Adrenal gland (tissue), 12 donors: Measurements from ENCODE around the gene EYS. TPM values are rescaled to one million over a fixed set of nuclear protein-coding genes. Genes with fewer than 3 reads are reported as not detected.

Experiments used
- DNase-seq, 7 donors: peaks; one replicate each; pipeline ENCODE4 v3.0.0-alpha.2; 2019 to 2020
- H3K27ac ChIP-seq, 5 donors: fragments of 200-600 bp; sonication (generic) in 4 of 5; 1 replicate in 3 of 5; 2 replicates in 2 of 5; pipeline versions ENCODE4 v1.5.1 to v1.8.0; 2016 to 2020; ENCODE audit warnings: mild to moderate bottlenecking in 1 of 5
- H3K27me3 ChIP-seq: fragments of 200-600 bp; 2 replicates; pipeline ENCODE4 v1.8.0; 2021
- H3K36me3 ChIP-seq, 2 donors: fragments of 200-600 bp; replicated peaks in 1 of 2; 1 replicate in 1 of 2; 2 replicates in 1 of 2; pipeline versions ENCODE4 v1.5.1 to v1.8.0; 2018 to 2022
- H3K4me1 ChIP-seq, 2 donors: fragments of 200-600 bp; replicated peaks in 1 of 2; 1 replicate in 1 of 2; 2 replicates in 1 of 2; pipeline versions ENCODE4 v1.5.1 to v1.8.0; 2018 to 2021
- H3K4me3 ChIP-seq, 4 donors: fragments of 200-600 bp; sonication (generic) in 3 of 4; one replicate each; pipeline ENCODE4 v1.5.1; 2016 to 2018
- H3K9me3 ChIP-seq, 3 donors: fragments of 200-600 bp; sonication (generic) in 1 of 3; replicated peaks in 1 of 3; 1 replicate in 2 of 3; 2 replicates in 1 of 3; pipeline versions ENCODE4 v1.5.1 to v1.8.0; 2016 to 2021
- POLR2A ChIP-seq, 2 donors: fragments of 450-650 bp; IDR thresholded peaks; one replicate each; pipeline ENCODE4 v1.6.1; 2017; ENCODE audit warnings: antibody characterized with exemption in 2 of 2, mild to moderate bottlenecking in 2 of 2, moderate library complexity in 1 of 2
- WGBS, 4 donors: extraction: QIAGEN DNeasy Blood & Tissue Kit in 2 of 4; methylation state at CpG; one replicate each; pipeline versions ENCODE4 v1.1.5 to v1.1.7; 2013 to 2017; 5-methylcytosine and 5-hydroxymethylcytosine counted together
- intact Hi-C, 2 donors: fragments of 100-400 bp; cut with DNase I; formaldehyde crosslinking; loops; one replicate each; pipeline versions ENCODE4 v1.14.1 to v1.15.0; 2022 to 2023
- polyA plus RNA-seq, 3 donors: library from polyadenylated mRNA; stranded (reverse); fragments of 200-250 nt in 2 of 3; fragments of 350-450 nt in 1 of 3; fragmentation: Illumina TruSeq in 1 of 3; extraction: RNeasy Lipid Tissue Mini Kit (QIAGEN cat#74804) in 1 of 3; gene quantifications; one replicate each; pipeline ENCODE4 v1.2.3, GENCODE V29; 2013 to 2014
- total RNA-seq, 9 donors: library from RNA; depleted of rRNA in 4 of 9; stranded (reverse); fragments of >200 nt in 4 of 9; fragments of 120-200 nt in 1 of 9; fragmentation: NEBNext Ultra II Directional in 1 of 9; extraction: Animal tissue kit (Norgen Biotek cat#: 25700) in 1 of 9; gene quantifications; one replicate each; pipeline versions ENCODE4 v1.1.0 to v1.2.4, GENCODE V29; 2013 to 2023
- TF ChIP-seq, protein P1 (sequence below), 6 experiments: fragments of 450-650 bp in 4 of 6; fragments of 200-600 bp in 2 of 6; sonication (generic) in 1 of 6; IDR thresholded peaks; 1 replicate in 5 of 6; 2 replicates in 1 of 6; pipeline versions ENCODE4 v1.5.1 to v1.8.0; 2016 to 2021; ENCODE audit warnings: antibody characterized with exemption in 6 of 6, mild to moderate bottlenecking in 2 of 6, moderate library complexity in 1 of 6
- donor health status: healthy with polysubstance abuse.
- donor health status: Bipolar disorder and iron deficiency.
- donor health status: DM: yes; HTN: yes; CAD: no.
- donor health status: DM: no; HTN: no; CAD: no.
- donor health status: DM: no; HTN: no; CAD: no.
- donor health status: DM: yes; HTN: yes; CAD: no.

EYS gene
- total and polyA plus RNA-seq, 12 donors, result 0.03 to 3.1 (median 0.18) TPM; not detected in 7

DNA sequence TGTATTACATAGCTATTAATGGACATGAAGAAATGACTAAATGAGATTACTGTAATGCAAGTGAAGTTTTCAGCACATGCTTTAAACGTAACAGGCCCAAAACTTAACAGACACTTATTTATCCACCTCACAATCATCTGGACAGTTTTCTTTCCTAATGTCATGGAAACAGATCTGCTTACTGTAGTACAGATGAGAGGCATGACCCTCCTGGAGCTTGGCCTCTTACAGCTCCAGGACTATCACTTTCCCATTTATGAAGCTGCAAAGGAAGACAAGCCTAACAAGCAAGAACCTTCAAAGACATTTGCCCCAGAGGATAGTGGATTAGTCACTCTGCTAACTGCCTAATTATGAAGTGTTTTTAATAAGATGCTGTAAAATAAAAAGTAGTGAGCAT is 1652.2 kb downstream of the EYS start:
- intact Hi-C loops, result no loop called here
- WGBS, 4 donors, result 60 to 89% (median 82%) methylated on average over 1 of the region's 1 CpG
- Histone ChIP-seq H3K27me3 (no peaks in the 10 kb centered on the region), H3K4me1 (no peaks in the 10 kb centered on the region), H3K9me3 (no peaks in the 10 kb centered on the region), H3K36me3 (no peaks in the 10 kb centered on the region), H3K27ac (no peak overlapping the region), H3K4me3 (no peak overlapping the region)
- DNase-seq, result no peak
- TF ChIP-seq, protein P1, sequence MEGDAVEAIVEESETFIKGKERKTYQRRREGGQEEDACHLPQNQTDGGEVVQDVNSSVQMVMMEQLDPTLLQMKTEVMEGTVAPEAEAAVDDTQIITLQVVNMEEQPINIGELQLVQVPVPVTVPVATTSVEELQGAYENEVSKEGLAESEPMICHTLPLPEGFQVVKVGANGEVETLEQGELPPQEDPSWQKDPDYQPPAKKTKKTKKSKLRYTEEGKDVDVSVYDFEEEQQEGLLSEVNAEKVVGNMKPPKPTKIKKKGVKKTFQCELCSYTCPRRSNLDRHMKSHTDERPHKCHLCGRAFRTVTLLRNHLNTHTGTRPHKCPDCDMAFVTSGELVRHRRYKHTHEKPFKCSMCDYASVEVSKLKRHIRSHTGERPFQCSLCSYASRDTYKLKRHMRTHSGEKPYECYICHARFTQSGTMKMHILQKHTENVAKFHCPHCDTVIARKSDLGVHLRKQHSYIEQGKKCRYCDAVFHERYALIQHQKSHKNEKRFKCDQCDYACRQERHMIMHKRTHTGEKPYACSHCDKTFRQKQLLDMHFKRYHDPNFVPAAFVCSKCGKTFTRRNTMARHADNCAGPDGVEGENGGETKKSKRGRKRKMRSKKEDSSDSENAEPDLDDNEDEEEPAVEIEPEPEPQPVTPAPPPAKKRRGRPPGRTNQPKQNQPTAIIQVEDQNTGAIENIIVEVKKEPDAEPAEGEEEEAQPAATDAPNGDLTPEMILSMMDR (IDR thresholded peaks at IDR 0.05), result no peak
- no peak for TF ChIP-seq POLR2A (IDR thresholded peaks at IDR 0.05)

DNA sequence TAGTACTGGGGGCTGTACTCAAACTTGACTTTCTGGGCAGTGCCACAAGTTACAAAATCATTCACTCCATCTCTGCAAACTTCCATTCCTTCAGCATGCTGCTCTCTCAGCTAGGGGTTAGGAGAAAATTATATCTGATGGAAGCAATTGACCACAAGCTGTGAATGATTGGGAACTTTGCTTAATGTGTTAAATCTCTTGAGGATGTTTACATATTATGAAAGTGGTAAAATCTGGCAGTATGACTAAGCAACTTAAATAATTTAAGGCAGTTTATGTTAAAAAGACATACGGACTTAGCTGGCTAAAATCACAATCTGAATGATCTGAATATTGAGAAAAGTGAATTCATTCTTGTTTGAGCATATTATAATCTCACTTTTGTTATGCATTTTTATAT is 1656.4 kb downstream of the EYS start:
- Histone ChIP-seq H3K4me3 (no peak overlapping the region), H3K27me3 (no peaks in the 10 kb centered on the region), H3K4me1 (no peaks in the 10 kb centered on the region), H3K36me3 (no peaks in the 10 kb centered on the region), H3K9me3 (no peaks in the 10 kb centered on the region), H3K27ac (no peak overlapping the region)
- WGBS, 4 donors, result 35 to 45% (median 38%) methylated on average over 1 of the region's 1 CpG
- no peak for DNase-seq
- intact Hi-C loops, result no loop called here
- no peak for TF ChIP-seq POLR2A (IDR thresholded peaks at IDR 0.05)
- TF ChIP-seq, protein P1 (IDR thresholded peaks at IDR 0.05), result no peak

DNA sequence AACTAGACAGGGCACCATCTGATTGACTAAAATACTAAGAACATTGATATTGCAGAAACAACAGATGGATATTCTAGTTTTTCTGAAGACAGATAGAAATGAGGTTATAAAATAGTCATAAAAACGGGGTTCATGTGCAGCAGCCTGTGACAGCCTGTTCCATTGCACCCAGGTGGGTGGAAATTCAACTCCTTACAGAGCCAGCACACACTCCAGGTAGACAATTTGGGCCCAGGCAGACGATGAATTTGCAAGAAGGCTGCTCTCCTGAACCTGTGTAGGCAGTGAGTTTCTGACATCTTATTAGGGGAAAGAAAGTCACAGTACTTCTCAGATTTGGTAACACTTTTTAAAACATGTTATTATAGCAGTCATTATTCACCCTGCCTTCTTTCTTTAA is 1657.3 kb downstream of the EYS start:
- Histone ChIP-seq H3K27me3 (no peaks in the 10 kb centered on the region), H3K36me3 (no peaks in the 10 kb centered on the region), H3K4me1 (no peaks in the 10 kb centered on the region), H3K27ac (no peak overlapping the region), H3K9me3 (no peaks in the 10 kb centered on the region), H3K4me3 (no peak overlapping the region)
- intact Hi-C loops, result no loop called here
- WGBS, 4 donors, result 44 to 61% (median 52%) methylated on average over 2 of the region's 2 CpGs
- DNase-seq, result no peak
- TF ChIP-seq, protein P1 (IDR thresholded peaks at IDR 0.05), result no peak
- TF ChIP-seq POLR2A (IDR thresholded peaks at IDR 0.05), result no peak

DNA sequence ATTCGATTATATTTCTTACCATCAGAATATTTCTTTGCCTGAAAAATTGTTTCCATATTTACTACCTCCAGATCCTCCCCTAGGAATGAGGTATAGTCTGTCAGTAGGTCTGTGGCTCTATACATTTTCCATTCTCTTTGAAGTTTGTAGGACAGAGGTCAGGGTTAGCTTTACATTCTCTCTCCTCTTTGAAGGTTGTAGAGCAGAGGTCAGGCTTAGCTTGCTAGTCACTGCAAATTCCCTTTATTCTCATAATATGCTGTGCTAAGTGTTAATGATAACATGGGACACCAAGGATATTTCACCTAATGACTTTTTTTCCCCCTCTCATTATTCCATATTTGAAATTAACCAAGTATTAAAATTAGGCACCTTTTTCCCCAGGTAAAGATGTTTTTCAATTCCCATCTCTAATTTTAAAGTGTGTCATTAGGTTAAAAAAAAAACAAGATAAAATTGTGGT is 1660.2 kb downstream of the EYS start:
- Histone ChIP-seq H3K27ac (no peak overlapping the region), H3K9me3 (no peaks in the 10 kb centered on the region), H3K4me3 (no peak overlapping the region), H3K4me1 (no peaks in the 10 kb centered on the region), H3K27me3 (no peaks in the 10 kb centered on the region), H3K36me3 (no peaks in the 10 kb centered on the region)
- no peak for DNase-seq
- 24 to 50% (median 29%) methylated on average over 1 of the region's 1 CpG for WGBS, 4 donors
- intact Hi-C loops, result no loop called here
- no peak for TF ChIP-seq POLR2A (IDR thresholded peaks at IDR 0.05)
- TF ChIP-seq, protein P1 (IDR thresholded peaks at IDR 0.05), result no peak
